H1 (cell line): ENCODE results near the gene MARCKS. TPM values are rescaled to one million over a fixed set of nuclear protein-coding genes. Genes with fewer than 3 reads are reported as not detected.

ENCODE experiments used
- KDM4A ChIP-seq: IDR thresholded peaks from one replicate; pipeline ENCODE4 v1.7.1; 2012; ENCODE audit warnings: low read depth, mild to moderate bottlenecking, moderate library complexity, low read length, inconsistent platforms; ENCODE audit not compliant: severe bottlenecking
- TAF1 ChIP-seq: IDR thresholded peaks from 2 replicates; pipeline ENCODE4 v1.6.1; 2011; ENCODE audit warnings: mild to moderate bottlenecking, low read depth, low read length
- USF2 ChIP-seq: IDR thresholded peaks from 2 replicates; pipeline ENCODE4 v1.6.1; 2011; ENCODE audit warnings: low read length, improper control_type of control experiment
- polyA plus RNA-seq, 7 experiments: library from polyadenylated mRNA; depleted of rRNA in 3 of 7; stranded (reverse) in 5 of 7; unstranded in 2 of 7; fragments of >200 nt in 5 of 7; fragments of 200-250 nt in 2 of 7; gene quantifications; 1 replicate in 5 of 7; 2 replicates in 1 of 7; 4 replicates in 1 of 7; pipeline versions ENCODE4 v1.2.1 to v1.2.3, GENCODE V29; 2011 to 2013; ENCODE audit warnings: missing spikeins in 2 of 7, mixed read lengths in 2 of 7
- total RNA-seq: library from RNA; stranded (reverse); fragmentation: NEBNext Ultra II Directional; extraction: Animal tissue kit (Norgen Biotek cat#: 25700); gene quantifications from 2 replicates; pipeline ENCODE4 v1.2.1, GENCODE V29; 2021

MARCKS gene
- total and polyA plus RNA-seq, 2 of the 8 experiments (the other 6 are each of a cell fraction or from before 2014, with no cell fraction given): 26.6 to 111 TPM

GRCh38 chr6:113846577-113846976 is 10.6 kb upstream of the MARCKS start (continued):
- TF ChIP-seq KDM4A (no peak), USF2 (no peak), TAF1 (no peak)
- TF ChIP-seq, all 59 proteins: peak for 0
